Measurements from ENCODE around the gene SESTD1. TPM values are rescaled to one million over a fixed set of nuclear protein-coding genes. Genes with fewer than 3 reads are reported as not detected.
"Not testable (repeated sequence)": the region's sequence is repeated elsewhere in the genome, so short reads cannot be mapped to it uniquely, and the experiment has no call there.

SESTD1 gene
- total RNA-seq, 1 donor from 2014 or later = 34.2 TPM

DNA sequence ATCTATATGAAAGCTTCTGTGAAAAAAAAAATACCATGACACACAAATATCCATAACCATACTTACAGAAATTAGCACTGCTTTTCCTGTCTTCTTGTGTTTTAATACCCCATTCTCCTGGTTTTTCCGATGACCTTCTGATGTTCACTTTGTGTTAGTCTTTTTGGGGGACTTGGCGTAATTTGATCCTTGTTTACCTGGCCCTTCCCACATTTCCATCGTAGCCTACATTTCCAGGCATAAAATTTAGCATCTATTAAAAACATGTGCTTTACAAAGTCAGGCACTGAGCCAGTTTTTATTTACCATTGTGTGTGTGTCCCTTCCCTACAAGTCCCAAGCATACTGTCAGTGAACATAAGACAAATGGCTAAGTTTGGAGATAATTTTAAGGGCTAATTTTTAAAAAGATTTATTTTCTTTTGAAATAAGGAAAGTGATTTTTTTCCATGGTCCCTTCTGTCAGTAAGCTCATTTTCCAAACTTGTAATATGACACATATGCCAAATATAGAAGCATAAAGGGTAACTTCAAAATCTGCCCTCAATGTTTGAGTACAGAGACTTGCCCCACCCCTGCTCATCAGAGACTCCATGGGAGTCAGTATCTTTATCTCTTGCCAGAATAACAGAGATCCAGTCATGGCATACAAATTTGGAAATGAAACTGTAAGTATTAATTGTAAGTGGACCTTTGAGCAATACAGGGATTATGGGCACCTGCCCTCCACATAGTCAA, 27.3 kb downstream of the SESTD1 start:
- no peak for DNase-seq (ENCODE audit: low spot score)

DNA sequence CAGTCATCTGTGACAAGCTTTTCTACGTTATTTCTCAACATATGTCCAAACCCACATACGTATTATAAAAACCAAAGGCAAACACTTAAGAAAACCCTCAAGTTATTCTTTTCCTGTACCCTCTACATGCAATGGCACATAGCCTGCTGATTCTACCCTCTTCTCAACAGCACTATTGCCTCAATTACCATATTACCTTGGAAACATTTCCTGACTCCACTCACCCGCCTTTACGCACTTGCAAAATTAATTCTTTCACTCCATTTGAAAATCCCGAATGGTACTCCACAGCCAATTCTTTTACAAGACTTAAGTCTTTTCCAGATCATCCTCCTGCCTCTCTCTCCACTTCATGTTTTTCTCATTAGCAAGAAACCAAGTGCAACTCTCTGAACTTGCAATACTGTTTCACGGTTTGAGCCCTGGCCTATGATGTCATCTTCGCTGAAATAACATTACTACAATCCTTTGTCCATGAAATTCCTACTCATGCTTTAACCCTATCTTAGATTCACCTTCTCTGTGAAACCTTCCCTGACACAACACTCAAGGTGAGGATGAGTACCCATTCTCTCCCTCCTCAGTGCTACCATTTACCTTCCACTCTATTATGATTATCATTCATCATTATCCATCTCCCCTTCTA, 29.0 kb downstream of the SESTD1 start:
- no peak for DNase-seq (ENCODE audit: low spot score)

DNA sequence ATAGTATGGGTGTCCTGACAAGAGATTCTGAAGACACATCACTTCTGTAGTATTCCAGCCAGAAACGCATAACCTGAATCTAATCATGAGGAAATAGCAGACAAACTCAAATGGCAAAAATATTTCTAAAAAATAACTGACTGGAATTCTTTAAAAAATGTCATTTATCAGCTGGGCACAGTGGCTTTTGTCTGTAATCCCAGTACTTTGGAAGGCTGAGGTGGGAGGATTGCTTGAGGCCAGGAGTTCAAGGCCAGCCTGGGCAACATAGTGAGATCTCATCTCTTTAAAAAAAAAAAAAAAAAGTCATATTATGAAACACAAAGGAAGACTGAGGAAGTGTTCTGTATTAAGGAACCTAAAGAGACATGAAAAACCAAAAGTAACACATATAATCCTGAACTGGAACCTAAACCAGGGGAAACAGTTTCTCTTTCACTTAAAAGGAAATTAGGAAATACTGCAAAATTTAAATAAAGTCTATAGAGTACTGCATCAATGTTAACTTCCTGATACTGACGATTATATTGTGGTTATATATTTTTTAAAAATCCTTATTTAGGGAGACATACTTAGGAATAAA, 29.9 kb downstream of the SESTD1 start:
- no peak for DNase-seq (ENCODE audit: low spot score)

DNA sequence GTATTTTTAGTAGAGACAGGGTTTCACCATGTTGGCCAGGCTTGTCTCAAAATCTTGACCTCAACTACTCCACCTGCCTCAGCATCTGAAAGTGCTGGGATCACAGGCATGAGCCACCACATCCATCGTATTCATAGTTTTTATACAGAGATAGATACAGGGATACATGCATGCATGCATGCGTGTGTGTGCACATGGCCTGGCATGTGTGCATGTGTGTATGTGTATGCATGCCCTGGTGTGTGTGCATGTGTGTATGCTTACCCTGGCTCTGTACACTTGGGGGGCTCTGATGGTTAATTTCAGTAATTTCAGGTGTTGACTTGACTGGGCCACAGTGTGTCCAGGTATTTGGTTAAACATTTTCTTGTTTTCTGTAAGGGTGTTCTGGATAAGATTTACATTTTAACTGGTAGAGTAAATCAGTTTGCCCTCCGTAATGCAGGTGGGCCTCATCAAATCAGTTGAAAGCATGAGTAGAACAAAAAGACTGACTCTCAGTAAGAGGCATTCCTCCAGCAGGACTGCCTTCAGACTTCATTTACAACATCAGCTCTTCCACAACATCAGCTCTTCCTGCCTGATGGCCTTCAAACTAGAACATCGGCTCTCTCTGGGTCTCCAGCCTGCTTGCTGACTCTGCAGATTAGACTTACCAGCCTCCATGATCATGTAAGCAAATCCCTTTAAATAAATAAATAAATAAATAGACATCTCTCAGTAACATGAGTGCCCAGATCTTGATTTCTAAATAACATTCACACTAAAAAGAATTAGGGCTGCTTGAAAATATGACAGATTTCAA, 30.8 kb downstream of the SESTD1 start:
- no peak for DNase-seq (ENCODE audit: low spot score)

DNA sequence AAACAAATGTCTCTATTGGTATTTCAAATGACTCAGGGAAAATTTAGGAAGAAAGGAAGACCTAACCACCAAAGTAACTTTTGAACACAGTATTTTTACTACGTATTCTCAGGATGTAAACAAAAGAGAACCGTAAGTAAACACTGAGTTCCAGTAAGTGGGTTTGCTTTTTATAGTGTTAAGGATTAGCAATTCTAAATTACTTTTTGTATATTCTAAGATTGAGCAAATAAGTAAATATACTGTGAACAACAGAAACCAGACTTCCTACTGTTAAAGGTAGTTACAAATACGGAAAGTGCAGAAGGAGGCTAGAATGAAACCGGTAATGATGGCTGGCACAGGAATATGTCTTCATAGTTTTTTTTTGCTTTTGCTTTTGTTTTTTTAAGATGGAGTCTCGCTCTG, 31.5 kb downstream of the SESTD1 start:
- no peak for DNase-seq (ENCODE audit: low spot score)

DNA sequence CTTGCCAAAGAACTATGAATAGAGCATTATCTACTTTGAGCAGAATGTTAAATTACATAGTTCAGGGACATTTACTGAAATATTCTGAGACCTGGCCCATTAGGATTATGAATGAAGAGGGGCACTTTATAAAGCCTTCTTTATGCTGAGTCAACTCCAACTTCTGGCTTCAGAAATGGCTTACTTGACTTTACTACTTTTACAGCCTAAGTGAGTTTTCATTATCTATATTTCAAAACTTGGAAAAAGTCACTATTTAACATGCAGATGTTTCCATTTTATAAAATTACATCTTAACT, 37.7 kb downstream of the SESTD1 start:
- DNase-seq (ENCODE audit: low spot score) = no peak

DNA sequence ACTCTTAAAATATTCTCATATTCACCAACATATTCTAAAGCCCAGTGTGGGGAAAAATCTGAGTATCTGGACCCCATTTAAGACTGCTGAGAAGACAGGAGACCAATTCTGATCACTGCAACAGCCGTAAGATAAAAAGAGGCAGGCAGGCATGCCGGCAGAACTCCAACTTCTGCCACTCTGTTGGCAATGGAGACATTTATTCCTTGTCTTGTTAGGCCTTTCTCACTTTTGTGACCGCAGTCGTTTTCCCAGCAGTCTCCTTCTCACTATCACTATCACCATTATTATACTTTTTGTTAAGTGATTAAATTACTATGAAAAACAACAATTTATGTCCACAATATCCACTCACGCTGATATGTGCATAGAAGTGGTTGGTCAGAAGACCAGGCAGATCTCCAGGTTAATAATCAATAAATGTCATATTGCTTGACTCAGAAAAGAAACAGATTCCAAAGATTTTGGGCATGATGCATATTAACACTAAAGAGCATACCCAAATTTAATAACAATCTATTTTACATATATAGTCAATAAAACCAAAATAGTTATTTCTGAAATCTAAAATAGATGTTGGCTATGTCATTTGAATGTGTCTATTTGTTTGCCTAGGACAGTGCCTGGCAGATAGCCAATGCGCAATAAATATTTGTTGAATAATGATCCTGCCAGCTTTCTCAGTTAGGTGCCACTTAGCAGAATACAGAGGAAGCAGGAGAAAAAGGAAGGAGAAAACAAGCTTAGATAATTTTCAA, 38.2 kb downstream of the SESTD1 start:
- DNase-seq (ENCODE audit: low spot score) = no peak

DNA sequence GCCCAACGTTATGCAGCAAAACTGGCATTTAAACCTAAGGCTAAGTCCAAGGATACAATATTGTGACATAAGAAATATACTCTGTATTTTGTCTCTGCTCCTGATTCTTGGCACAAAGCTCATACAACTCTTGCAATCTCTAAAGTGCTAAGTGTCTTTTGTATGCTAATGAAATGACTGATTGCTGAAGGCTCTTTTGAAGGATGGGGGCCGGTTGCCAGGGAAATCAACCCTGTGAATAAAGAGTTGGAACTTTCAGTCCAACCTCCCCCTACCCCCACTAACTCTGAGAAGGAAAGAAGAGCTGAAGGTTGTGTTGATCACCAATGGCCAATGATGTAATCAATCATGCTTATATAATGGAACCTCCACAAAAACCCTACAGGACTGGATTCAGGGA, 40.3 kb downstream of the SESTD1 start:
- DNase-seq (ENCODE audit: low spot score) = no peak

DNA sequence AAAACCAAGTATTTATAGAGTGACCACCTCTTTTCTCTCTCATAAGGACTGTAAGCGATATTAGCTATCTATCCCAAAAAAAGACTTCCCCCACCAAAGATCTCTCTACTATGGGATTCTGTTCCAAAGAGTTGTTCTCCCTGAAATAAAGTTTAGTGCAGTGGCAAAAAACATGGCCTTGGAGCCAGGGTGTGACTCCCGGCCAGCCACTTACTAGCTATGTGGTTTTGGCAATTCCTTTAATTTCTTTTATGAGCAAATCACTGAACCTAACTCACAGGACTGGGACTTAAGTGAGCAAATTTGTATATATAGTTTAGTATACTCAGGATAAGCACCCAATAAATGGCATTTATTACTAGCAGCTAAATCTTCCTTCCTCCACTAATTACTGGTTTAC, 42.6 kb downstream of the SESTD1 start:
- DNase-seq (ENCODE audit: low spot score) = no peak

DNA sequence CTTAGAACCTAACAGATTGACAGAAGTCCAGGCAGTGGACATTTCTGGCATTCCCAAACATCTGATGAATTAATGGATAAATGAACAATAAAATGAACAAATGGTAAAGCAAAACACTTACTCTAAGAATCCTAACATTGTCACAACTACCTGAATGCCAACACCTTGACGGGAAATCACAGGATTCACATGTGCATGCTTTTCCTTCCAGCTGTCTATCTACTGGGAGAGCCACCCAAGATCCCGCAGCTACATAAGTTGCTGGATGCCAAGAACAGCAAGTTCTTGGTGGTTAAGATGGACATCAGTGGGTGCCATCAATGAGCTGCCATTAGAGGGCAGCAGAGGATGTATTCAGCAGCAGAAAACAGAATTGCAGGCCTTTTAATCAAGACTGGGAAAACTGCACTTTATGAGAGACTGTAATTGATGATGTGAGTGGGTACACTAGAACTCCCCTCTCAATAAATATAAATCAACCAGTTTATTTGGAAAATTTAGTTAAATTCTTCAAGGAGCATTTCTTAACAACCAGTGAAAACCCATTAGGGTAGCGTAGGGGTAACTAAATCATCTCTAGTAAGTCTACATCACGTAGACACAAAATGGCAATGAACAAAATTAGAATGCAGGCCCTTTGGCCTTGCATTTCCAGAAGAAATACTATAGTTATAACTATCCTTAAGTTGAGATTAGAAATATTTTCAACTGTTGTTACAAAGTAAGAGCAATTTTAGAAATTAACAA, 45.6 kb downstream of the SESTD1 start:
- DNase-seq (ENCODE audit: low spot score) = peak; percentile 81

DNA sequence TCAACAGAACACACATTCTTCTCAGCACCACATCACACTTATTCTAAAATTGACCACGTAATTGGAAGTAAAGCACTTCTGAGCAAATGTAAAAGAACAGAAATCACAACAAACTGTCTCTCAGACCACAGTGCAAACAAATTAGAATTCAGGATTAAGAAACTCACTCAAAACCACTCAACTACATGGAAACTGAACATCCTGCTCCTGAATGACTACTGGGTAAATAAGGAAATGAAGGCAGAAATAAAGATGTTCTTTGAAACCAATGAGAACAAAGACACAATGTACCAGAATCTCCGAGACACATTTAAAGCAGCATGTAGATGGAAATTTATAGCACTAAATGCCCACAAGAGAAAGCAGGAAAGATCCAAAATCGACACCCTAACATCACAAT, 50.0 kb downstream of the SESTD1 start:
- DNase-seq (ENCODE audit: low spot score) = not testable (repeated sequence)

DNA sequence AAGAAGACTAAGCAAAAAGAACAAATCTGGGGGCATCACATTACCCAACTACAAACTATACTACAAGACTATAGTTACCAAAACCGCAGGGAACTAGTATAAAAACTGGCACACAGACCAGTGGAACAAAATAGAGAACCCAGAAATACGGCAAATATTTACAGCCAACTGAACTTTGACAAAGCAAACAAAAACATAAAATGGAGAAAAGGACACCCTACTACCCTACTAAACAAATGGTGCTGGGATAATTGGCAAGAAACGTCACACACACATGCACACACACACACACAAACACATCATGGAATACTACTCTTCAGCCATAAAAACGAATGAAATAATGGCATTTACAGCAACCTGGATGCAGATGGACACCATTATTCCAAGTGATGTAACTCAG, 53.3 kb downstream of the SESTD1 start:
- DNase-seq (ENCODE audit: low spot score) = no peak

DNA sequence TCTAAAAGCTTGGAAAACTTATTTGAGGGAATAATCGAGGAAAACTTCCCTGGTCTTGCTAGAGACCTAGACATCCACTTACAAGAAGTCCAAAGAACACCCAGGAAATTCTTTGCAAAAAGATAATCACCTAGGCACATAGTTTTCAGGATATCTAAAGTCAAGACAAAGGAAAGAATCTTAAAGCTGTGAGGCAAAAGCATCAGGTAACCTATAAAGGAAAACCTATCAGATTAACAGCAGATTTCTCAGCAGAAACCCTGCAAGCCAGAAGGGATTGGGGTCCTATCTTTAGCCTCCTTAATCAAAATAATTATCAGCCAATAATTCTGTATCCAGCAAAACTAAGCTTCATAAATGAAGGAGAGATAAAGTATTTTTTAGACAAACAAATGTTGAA, 56.4 kb downstream of the SESTD1 start:
- not testable (repeated sequence) for DNase-seq (ENCODE audit: low spot score)

DNA sequence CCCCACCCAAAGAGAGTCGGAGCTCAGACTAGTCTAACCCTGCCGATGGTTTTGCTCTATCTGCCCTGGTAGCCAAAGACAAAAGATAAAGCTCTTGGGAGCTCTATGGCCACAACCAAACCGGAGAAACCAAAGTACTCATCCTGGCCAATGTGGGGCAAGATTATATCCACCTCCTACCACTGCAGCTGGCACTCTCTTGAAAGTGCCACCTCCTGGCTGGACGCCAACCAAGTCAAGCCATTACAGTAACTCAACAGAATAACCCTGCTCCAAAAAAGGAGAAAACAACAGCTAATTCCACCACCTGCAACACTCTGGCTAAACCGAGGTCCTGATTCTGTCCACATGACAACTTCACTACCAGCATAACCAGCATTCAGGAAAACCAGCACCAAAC, 57.6 kb downstream of the SESTD1 start:
- no peak for DNase-seq (ENCODE audit: low spot score)

DNA sequence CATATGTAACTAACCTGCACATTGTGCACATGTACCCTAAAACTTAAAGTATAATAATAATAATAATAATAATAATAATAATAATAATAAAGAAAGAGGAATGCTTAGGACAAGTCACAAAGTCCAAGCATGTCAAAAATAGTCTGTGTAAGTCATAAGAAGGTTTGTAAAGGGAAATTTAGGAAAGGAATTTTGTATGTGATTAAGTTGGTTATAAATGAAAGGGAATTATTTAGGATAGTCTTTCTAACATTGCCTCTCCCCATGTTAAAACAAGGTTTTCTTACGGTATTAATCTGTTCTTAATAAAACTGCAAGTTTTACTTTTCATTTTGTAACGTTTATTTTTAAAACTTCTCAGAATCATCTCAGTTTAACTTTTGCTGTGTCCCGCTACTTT, 62.8 kb downstream of the SESTD1 start:
- DNase-seq (ENCODE audit: low spot score) = no peak

DNA sequence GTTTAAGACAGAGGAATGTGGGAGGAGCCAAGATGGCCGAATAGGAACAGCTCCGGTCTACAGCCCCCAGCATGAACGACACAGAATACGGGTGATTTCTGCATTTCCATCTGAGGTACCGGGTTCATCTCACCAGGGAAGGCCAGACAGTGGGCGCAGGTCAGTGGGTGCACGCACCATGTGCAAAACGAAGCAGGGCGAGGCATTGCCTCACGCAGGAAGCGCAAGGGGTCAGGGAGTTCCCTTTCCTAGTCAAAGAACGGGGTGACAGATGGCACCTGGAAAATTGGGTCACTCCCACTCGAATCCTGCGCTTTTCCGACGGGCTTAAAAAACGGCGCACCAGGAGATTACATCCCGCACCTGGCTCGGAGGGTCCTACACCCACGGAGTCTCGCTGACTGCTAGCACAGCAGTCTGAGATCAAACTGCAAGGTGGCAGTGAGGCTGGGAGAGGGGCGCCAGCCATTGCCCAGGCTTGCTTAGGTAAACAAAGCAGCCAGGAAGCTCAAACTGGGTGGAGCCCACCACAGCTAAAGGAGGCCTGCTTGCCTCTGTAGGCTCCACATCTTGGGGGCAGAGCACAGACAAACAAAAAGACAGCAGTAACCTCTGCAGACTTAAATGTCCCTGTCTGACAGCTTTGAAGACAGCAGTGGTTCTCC, 68.6 kb downstream of the SESTD1 start:
- DNase-seq (ENCODE audit: low spot score) = not testable (repeated sequence)

DNA sequence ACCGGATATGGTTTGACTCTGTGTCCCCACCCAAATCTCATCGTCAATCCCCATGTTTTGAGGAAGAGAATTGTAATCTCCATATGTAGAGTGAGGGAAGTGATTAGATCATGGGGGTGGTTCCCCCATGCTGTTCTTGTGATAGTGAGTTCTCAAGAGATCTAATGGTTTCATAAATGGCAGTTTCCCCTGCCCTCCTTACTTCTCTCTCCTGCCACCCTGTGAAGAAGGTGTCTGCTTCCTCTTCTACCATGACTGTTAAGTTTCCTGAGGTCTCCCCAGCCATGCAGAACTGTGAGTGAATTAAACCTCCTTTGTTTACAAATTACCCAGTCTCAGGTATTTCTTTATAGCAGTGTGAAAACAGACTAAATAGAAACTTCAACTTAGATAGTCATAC, 69.5 kb downstream of the SESTD1 start:
- DNase-seq (ENCODE audit: low spot score) = no peak

DNA sequence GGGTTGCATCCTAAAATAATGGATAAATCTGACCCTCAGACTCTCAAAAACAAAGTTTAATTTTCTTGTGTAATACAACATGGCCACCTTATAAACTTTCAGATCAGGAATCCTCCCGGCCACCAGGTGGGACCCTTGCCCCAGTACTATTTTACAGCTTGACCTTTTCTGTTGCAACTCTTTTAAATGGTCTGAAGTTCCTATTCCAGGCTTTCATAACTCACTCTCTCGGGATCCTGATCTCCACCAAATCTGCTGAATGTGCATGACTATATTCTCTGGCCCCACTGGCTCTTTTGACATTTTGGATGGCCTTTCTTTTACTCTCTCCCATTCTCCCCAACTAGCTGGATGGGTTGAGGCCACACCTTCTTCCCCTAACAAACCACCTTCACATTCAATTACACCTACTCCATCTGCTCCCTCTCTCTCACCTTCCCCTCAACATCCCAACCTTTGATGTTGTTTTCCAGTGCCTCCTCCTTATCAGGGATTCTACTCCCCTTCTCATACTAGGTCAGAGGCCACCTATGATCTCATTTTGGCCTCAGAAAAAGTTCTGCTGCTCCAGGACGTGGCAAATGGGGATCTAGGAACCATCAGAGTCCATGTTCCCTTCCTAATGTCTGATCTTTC, 70.8 kb downstream of the SESTD1 start:
- no peak for DNase-seq (ENCODE audit: low spot score)

DNA sequence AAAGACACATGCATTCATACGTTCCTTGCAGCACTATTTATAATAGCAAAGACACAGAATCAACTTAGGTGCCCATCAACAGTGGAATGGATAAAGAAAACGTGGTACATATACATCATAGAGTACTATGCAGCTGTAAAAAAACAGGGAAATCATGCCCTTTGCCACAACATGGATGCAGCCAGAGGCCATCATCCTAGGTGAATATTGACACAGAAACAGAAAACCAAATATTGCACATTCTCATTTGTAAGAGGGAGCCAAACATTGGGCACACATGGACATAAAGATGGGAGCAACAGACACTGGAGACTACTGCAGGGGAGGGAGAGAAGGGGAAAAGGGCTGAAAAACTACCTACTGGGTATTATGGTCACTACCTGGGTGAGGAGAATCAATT, 73.5 kb downstream of the SESTD1 start:
- DNase-seq (ENCODE audit: low spot score) = no peak

DNA sequence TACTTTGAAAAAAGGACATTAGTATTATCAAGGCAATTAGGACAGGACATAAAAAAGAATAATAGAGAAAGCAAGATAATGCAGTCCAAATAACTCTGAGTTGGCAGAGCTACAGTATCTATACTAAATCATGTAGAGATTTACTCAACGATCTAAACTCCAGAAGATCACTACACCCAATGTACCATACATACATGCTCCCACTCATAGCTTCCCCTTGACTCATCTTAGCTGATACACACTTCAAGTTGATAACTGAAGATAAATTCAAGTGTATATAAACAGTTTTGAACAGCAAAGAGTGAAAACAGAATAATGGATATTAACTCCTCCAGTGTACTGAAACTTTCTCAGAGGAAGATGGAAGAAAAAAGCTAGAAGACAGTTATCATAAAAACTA, 78.5 kb downstream of the SESTD1 start:
- no peak for DNase-seq (ENCODE audit: low spot score)
